GM19467 (cell line): ENCODE results near the gene GREB1.
A peak's percentile ranks its signal among the peaks of the same experiment; 100 is the strongest.

Experiments used
- ATAC-seq: cut with Tn5 transposase; IDR thresholded peaks from one replicate; pipeline ENCODE4 v1.9.1; 2021; ENCODE audit warnings: mild to moderate bottlenecking, moderate library complexity; ENCODE audit not compliant: unreplicated experiment

Gene GREB1

GRCh38 chr2:11679016-11679415 is 145.2 kb downstream of the GREB1 start:
- no peak for ATAC-seq

GRCh38 chr2:11679486-11680181 is 145.8 kb downstream of the GREB1 start:
- ATAC-seq, result no peak

GRCh38 chr2:11680182-11680900 is 146.5 kb downstream of the GREB1 start:
- no peak for ATAC-seq

GRCh38 chr2:11680901-11681721 is 147.3 kb downstream of the GREB1 start:
- no peak for ATAC-seq

GRCh38 chr2:11681722-11682589 is 148.1 kb downstream of the GREB1 start:
- no peak for ATAC-seq

GRCh38 chr2:11682590-11682915 is 148.7 kb downstream of the GREB1 start:
- ATAC-seq, result no peak

- ATAC-seq, result no peak
Observed at GRCh38 chr2:11683476-11683875, 149.6 kb downstream of the GREB1 start.

GRCh38 chr2:11683966-11684365 is 150.1 kb downstream of the GREB1 start:
- ATAC-seq, result no peak

GRCh38 chr2:11684894-11685460 is 151.1 kb downstream of the GREB1 start:
- no peak for ATAC-seq

GRCh38 chr2:11685906-11686470 is 152.1 kb downstream of the GREB1 start:
- no peak for ATAC-seq

- ATAC-seq, result no peak
Observed at GRCh38 chr2:11687736-11688135, 153.9 kb downstream of the GREB1 start.

GRCh38 chr2:11688222-11689069 is 154.6 kb downstream of the GREB1 start:
- peak; percentile 75 for ATAC-seq

- no peak for ATAC-seq
Observed at GRCh38 chr2:11691076-11691660, 157.3 kb downstream of the GREB1 start.
